22Rv1 (cell line): Measurements from ENCODE around the gene CD93.
A peak's percentile ranks its signal among the peaks of the same experiment; 100 is the strongest.

Experiments
- H3K27ac ChIP-seq: fragments of 450-650 bp; 2 replicates; pipeline ENCODE4 v1.5.1; 2017
- CTCF ChIP-seq: fragments of 450-650 bp; IDR thresholded peaks from 2 replicates; pipeline ENCODE4 v1.5.1; 2017; ENCODE audit warnings: mild to moderate bottlenecking
- ZFX ChIP-seq: fragments of 450-650 bp; IDR thresholded peaks from 2 replicates; pipeline ENCODE4 v1.6.1; 2017; ENCODE audit warnings: antibody characterized with exemption, borderline replicate concordance

The CD93 gene

GRCh38 chr20:23082846-23083552 lies 3.1 kb downstream of the CD93 start:
- TF ChIP-seq ZFX (no peak), CTCF (no peak)
- no peak overlapping the region for H3K27ac ChIP-seq

DNA sequence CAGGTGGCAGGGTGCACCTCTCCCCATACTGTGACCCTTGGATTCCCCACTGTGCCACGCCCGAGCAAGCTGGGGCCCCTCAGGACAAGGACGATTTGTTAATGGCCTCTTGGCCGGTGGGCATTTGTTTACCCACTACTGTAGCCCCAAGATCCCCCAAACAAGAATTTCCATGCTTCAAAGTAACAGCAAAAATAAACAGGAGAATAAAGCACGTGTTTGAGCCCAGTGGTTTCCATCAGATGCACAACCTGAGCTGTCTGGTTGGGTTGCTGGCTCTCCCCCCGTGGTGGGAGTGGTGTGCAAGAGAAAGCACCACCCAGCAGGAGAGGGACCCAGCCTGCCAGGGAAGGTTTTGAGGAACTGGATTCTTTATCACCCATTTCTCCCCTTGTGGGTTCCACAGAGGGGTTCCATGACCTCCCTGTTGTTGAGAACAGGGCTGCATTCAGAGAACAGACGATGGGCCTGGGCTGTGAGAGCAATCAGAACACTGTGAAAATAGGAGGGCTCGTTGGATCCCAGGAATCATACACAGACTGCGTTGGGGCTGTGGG lies 4.8 kb downstream of the CD93 start:
- H3K27ac ChIP-seq = no peak overlapping the region
- no peak for TF ChIP-seq ZFX
- no peak for TF ChIP-seq CTCF

- TF ChIP-seq ZFX (no peak), CTCF (no peak)
- H3K27ac ChIP-seq = no peak overlapping the region
These were observed 5.6 kb downstream of the CD93 start for GRCh38 chr20:23080521-23080920.

DNA sequence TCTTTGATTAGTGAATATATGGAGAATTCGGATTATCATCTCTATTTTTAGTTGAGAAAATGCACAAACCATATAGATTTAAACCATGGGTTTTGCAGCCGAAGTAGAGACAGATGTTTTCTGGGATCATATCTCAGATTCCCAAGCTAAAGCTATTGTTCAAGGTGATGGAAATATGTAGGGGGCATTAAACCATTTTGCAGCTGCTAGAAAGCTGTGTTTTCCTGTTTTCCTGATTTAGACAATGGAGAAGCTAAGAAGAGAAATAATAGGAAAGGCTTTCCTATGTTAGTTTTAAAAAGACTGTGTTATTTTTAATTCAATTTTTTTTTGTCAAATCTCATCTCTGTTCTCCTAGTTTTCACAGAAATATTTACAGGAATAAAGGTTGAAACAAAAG lies 6.2 kb downstream of the CD93 start:
- no peak overlapping the region for H3K27ac ChIP-seq
- no peak for TF ChIP-seq CTCF
- TF ChIP-seq ZFX = no peak

GRCh38 chr20:23079016-23079351 lies 7.1 kb downstream of the CD93 start:
- TF ChIP-seq ZFX (no peak), CTCF (peak; percentile 64)
- no peak overlapping the region for H3K27ac ChIP-seq

GRCh38 chr20:23078351-23079015 lies 7.6 kb downstream of the CD93 start:
- TF ChIP-seq ZFX = no peak
- no peak for TF ChIP-seq CTCF
- no peak overlapping the region for H3K27ac ChIP-seq

DNA sequence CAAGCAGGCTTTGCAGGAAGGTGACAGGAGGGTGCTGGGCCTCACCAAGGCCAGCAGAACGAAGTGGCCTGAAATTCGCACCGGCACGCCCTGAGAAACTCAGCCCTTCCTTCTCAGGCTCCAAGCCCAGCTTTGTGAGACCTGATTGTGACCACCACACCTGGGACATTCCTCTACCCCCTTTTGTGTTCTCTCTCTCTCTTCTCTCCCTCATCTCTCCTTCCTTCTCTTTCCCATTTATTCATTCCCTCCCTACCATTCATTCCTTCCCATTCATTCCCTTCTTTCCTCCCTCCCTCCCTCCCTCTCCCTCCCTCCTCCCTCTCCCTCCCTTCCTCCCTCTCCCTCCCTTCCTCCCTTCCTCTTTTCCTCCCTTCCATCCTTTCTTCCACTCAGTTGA lies 8.8 kb downstream of the CD93 start:
- no peak for TF ChIP-seq ZFX
- TF ChIP-seq CTCF = no peak
- no peak overlapping the region for H3K27ac ChIP-seq
